ENCODE measurements around the gene PRSS36. TPM values are rescaled to one million over a fixed set of nuclear protein-coding genes. Genes with fewer than 3 reads are reported as not detected.

The PRSS36 gene
- total and polyA plus RNA-seq, 9 of the 15 experiments (the other 6 are each of a cell fraction or from before 2014, with no cell fraction given), result 0.09 to 1.2 (median 0.54) TPM; not detected in 2

GRCh38 chr16:31179747-31180459 lies 30.0 kb upstream of the PRSS36 start, which contains the start of gene FUS (continued):
- TF ChIP-seq PHTF2 (CRISPR knock-in tag; IDR thresholded peaks at IDR 0.05), result peak; percentile 9; the same call in 1 of the 2 replicates
- no peak for TF ChIP-seq RBM34 (IDR thresholded peaks at IDR 0.05; ENCODE audit: borderline replicate concordance, insufficient read depth, low read length)
- no peak; the same call in 1 of the 2 replicates for TF ChIP-seq RBM15 (IDR thresholded peaks at IDR 0.05; ENCODE audit: insufficient read depth, low read length)
- no peak for TF ChIP-seq HINFP (tag; conservative IDR thresholded peaks at IDR 0.05; ENCODE audit: low read depth)
- TF ChIP-seq ID3 (CRISPR knock-in tag; IDR thresholded peaks at IDR 0.05), result no peak
- TF ChIP-seq ID3 (tag; IDR thresholded peaks at IDR 0.05), result peak; percentile 88
- peak; percentile 100 for TF ChIP-seq KDM5B (IDR thresholded peaks at IDR 0.05; ENCODE audit: insufficient replicate concordance, low read depth, low read length)
- no peak for TF ChIP-seq IFI16 (CRISPR knock-in tag; IDR thresholded peaks at IDR 0.05)
- TF ChIP-seq MAFK (IDR thresholded peaks at IDR 0.05; ENCODE audit: low read length), result 0 out of 2 replicates have a peak, but pooled peaks have one; percentile 44
- no peak; the same call in 1 of the 2 replicates for TF ChIP-seq ZKSCAN1 (IDR thresholded peaks at IDR 0.05; ENCODE audit: low read depth, low read length)
- TF ChIP-seq GATAD2A (IDR thresholded peaks at IDR 0.05), result 0 out of 2 replicates have a peak, but pooled peaks have one; percentile 52
- TF ChIP-seq ESRRA (IDR thresholded peaks at IDR 0.05; ENCODE audit: borderline replicate concordance, low read depth), result peak; percentile 56
- TF ChIP-seq TGIF2 (CRISPR knock-in tag; IDR thresholded peaks at IDR 0.05), result no peak
- TF ChIP-seq GTF2B (IDR thresholded peaks at IDR 0.05; ENCODE audit: extremely low read depth, insufficient read length), result peak; percentile 85
- peak; percentile 63 to 85; a peak in 3 of 4 replicates for TF ChIP-seq NRF1 (conservative IDR thresholded peaks at IDR 0.05 in 1 of 2, IDR thresholded peaks at IDR 0.05 in 1 of 2)
- no peak for TF ChIP-seq ARID2 (IDR thresholded peaks at IDR 0.05)
- peak; percentile 74; the same call in 1 of the 2 replicates for TF ChIP-seq ZBTB9 (CRISPR knock-in tag; IDR thresholded peaks at IDR 0.05)
- no peak for TF ChIP-seq TBP (optimal IDR thresholded peaks at IDR 0.05; ENCODE audit: low read depth, low read length)
- no peak for TF ChIP-seq DACH1 (IDR thresholded peaks at IDR 0.05; ENCODE audit: partially characterized antibody)
- TF ChIP-seq FOXP1 (CRISPR knock-in tag; IDR thresholded peaks at IDR 0.05), result peak; percentile 96
- TF ChIP-seq MAFF (IDR thresholded peaks at IDR 0.05; ENCODE audit: low read length), result peak; percentile 83
- no peak for TF ChIP-seq MYC (IDR thresholded peaks at IDR 0.05; ENCODE audit: low read depth, low read length)
- TF ChIP-seq MYC (CRISPR knock-in tag; IDR thresholded peaks at IDR 0.05; ENCODE audit: borderline replicate concordance, low read depth), result peak; percentile 90; the same call in 1 of the 2 replicates
- TF ChIP-seq ZBED1 (IDR thresholded peaks at IDR 0.05), result no peak
- TF ChIP-seq KLF16 (IDR thresholded peaks at IDR 0.05), result peak; percentile 74

Data from K562 (cell line).